ENCODE measurements around the gene MAPKAP1.

DNA sequence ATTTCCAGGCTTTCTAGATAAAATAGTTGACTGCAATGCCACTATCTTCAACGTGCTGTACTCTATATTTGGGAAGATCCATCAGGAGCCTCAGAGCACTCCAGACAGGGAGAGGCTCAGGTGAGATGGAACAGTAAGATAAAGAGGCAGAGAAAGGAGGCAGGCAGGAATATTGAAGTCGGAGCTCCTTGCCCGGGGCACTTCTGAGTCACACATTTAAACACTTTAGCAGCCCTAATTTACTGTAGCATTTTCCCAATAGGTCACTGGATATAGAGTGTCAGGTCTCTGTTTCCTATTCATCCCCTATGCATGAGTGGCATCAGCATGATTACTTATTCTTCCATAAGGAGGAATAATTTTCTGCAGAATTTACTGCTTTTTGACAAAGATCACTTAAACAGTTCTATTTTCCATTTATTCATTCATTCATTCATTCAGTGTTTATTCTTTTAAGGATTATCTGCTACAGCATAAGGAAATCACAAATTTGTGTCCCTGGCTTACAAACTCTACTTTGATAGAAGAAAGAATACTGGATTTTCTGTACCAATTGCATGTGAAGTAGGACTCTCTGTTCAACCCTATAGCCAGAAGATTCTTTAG, 170.7 kb downstream of the MAPKAP1 start:
- TF ChIP-seq CEBPB (IDR thresholded peaks at IDR 0.05): no peak
- TF ChIP-seq, protein P1, sequence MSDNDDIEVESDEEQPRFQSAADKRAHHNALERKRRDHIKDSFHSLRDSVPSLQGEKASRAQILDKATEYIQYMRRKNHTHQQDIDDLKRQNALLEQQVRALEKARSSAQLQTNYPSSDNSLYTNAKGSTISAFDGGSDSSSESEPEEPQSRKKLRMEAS (IDR thresholded peaks at IDR 0.05): no peak
- no peak for TF ChIP-seq TAF1 (IDR thresholded peaks at IDR 0.05; ENCODE audit: low read depth)
- TF ChIP-seq TCF12 (IDR thresholded peaks at IDR 0.05; ENCODE audit: low read depth): no peak
- TF ChIP-seq RAD21 (IDR thresholded peaks at IDR 0.05; ENCODE audit: low read depth): no peak
- TF ChIP-seq NFIC (IDR thresholded peaks at IDR 0.05): no peak
- TF ChIP-seq CREB1 (IDR thresholded peaks at IDR 0.05; ENCODE audit: low read depth): no peak
